ENCODE data around the gene NATD1. TPM values are rescaled to one million over a fixed set of nuclear protein-coding genes. Genes with fewer than 3 reads are reported as not detected.

Gene NATD1
- total and polyA plus RNA-seq, 9 of the 15 experiments (the other 6 are each of a cell fraction or from before 2014, with no cell fraction given): 0.24 to 5.4 (median 1.6) TPM

DNA sequence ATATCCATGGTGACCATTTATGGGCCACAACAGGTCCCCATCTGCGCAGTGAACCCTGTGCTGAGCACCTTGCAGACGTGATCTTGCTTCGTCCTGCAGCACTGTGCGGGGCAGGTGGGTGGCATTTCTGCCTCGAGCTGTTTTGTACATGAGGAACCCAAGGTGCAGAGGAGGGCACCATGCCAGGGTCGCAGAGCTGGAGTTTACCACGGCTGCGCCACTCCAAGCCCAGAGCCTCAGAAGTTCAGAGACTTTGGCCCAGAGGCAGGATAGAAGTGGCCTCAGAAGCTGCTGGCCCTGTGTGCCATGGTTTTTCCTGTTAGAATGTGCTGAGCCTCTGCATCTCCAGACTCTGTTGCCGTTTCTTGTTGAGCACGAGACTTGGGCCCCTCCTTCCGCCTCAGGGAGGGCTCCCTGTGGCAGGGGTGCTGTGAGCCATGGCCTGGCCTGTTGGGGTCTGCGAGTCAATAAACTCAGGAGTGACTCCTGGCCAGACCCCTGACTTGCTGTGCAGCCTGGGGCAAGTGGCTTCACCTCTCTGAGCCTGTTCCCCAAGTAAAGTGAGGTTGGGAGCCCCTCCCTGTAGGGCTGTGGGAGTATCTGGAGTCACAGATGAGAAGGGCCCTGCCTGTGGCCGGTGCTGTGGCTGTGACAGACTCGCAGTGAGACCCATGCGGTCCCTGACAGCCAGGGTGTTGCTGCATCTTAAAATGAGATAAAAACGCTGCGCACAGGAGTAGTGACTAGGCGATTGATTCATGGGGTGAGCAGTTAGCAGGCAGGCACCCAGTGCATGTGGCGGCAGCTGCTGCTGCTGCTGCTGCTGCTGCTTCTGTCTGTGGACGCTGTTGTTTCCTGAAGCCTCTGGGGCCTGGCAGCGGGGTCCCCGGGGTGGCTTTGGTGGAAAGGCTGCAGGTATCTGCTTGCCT is 43.2 kb upstream of the NATD1 start (continued):
- TF ChIP-seq SRF (CRISPR knock-in tag; IDR thresholded peaks at IDR 0.05) (no peak), NBN (IDR thresholded peaks at IDR 0.05; ENCODE audit: low read depth) (no peak), NFE2 (IDR thresholded peaks at IDR 0.05; ENCODE audit: low read depth) (0 out of 2 replicates have a peak, but pooled peaks have one; percentile 15), POLR3A (IDR thresholded peaks at IDR 0.05; ENCODE audit: borderline replicate concordance, extremely low read depth, insufficient read depth, insufficient read length) (no peak), SOX6 (IDR thresholded peaks at IDR 0.05) (no peak), CBFA2T2 (conservative IDR thresholded peaks at IDR 0.05) (peak; percentile 34; the same call in 1 of the 2 replicates), SPI1 (IDR thresholded peaks at IDR 0.05; ENCODE audit: borderline replicate concordance, low read depth, low read length) (no peak), HDAC1 (IDR thresholded peaks at IDR 0.05) (0 out of 4 replicates have a peak, but pooled peaks of 1 of the 2 experiments have one; percentile 44), ZNF785 (CRISPR knock-in tag; IDR thresholded peaks at IDR 0.05) (no peak), ZNF174 (CRISPR knock-in tag; IDR thresholded peaks at IDR 0.05) (no peak), NCOA6 (IDR thresholded peaks at IDR 0.05) (no peak), ETS2 (tag; IDR thresholded peaks at IDR 0.05; ENCODE audit: borderline replicate concordance, poor library complexity, severe bottlenecking) (no peak), ADNP (tag; IDR thresholded peaks at IDR 0.05) (peak; percentile 86), TAL1 (IDR thresholded peaks at IDR 0.05) (peak; percentile 20; the same call in 1 of the 2 replicates), SREBF2 (CRISPR knock-in tag; IDR thresholded peaks at IDR 0.05) (no peak), RBM25 (IDR thresholded peaks at IDR 0.05; ENCODE audit: low read depth, low read length, severe bottlenecking) (peak; percentile 90), PTRF (tag; IDR thresholded peaks at IDR 0.05) (no peak)
- TF ChIP-seq, protein P1, sequence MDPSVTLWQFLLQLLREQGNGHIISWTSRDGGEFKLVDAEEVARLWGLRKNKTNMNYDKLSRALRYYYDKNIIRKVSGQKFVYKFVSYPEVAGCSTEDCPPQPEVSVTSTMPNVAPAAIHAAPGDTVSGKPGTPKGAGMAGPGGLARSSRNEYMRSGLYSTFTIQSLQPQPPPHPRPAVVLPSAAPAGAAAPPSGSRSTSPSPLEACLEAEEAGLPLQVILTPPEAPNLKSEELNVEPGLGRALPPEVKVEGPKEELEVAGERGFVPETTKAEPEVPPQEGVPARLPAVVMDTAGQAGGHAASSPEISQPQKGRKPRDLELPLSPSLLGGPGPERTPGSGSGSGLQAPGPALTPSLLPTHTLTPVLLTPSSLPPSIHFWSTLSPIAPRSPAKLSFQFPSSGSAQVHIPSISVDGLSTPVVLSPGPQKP (CRISPR knock-in tag; IDR thresholded peaks at IDR 0.05): no peak
- TF ChIP-seq, protein P2, sequence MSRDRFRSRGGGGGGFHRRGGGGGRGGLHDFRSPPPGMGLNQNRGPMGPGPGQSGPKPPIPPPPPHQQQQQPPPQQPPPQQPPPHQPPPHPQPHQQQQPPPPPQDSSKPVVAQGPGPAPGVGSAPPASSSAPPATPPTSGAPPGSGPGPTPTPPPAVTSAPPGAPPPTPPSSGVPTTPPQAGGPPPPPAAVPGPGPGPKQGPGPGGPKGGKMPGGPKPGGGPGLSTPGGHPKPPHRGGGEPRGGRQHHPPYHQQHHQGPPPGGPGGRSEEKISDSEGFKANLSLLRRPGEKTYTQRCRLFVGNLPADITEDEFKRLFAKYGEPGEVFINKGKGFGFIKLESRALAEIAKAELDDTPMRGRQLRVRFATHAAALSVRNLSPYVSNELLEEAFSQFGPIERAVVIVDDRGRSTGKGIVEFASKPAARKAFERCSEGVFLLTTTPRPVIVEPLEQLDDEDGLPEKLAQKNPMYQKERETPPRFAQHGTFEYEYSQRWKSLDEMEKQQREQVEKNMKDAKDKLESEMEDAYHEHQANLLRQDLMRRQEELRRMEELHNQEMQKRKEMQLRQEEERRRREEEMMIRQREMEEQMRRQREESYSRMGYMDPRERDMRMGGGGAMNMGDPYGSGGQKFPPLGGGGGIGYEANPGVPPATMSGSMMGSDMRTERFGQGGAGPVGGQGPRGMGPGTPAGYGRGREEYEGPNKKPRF (IDR thresholded peaks at IDR 0.05; ENCODE audit: low read depth, low read length): no peak
- TF ChIP-seq, protein P3, sequence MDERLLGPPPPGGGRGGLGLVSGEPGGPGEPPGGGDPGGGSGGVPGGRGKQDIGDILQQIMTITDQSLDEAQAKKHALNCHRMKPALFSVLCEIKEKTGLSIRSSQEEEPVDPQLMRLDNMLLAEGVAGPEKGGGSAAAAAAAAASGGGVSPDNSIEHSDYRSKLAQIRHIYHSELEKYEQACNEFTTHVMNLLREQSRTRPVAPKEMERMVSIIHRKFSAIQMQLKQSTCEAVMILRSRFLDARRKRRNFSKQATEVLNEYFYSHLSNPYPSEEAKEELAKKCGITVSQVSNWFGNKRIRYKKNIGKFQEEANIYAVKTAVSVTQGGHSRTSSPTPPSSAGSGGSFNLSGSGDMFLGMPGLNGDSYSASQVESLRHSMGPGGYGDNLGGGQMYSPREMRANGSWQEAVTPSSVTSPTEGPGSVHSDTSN (CRISPR knock-in tag; IDR thresholded peaks at IDR 0.05; ENCODE audit: low read depth): no peak
- TF ChIP-seq, protein P3 (tag; conservative IDR thresholded peaks at IDR 0.05; ENCODE audit: low read depth): peak; percentile 60

All from K562 (cell line).